ENCODE measurements around the gene ZNF134. TPM values are rescaled to one million over a fixed set of nuclear protein-coding genes. Genes with fewer than 3 reads are reported as not detected.
A peak's percentile ranks its signal among the peaks of the same experiment; 100 is the strongest.

Gene ZNF134
- polyA plus RNA-seq, 3 donors, result 2.2 to 5.4 (median 3.3) TPM

- H3K27ac Mint-ChIP-seq, result no peak overlapping the region
- no peaks in the 10 kb centered on the region for H4K20me1 ChIP-seq (ENCODE audit: insufficient read depth, low read length)
- peaks cover 4 to 20% (median 5%) of the 10 kb centered on the region in 3 donors for H3K27me3 Mint-ChIP-seq (ENCODE audit: low read depth in 3 of 3)
- no peaks in the 10 kb centered on the region for H3K4me1 Mint-ChIP-seq
- no peak overlapping the region for H3K4me2 ChIP-seq (replicated peaks; ENCODE audit: extremely low read depth, low read length, poor library complexity, severe bottlenecking)
- H3K9me3 ChIP-seq (replicated peaks in 1 of 2; ENCODE audit: control insufficient read depth in 1 of 2, insufficient read depth in 1 of 2, low read length in 2 of 2), result peaks cover 47 to 53% of the 10 kb centered on the region in 2 donors
- no peak overlapping the region for H3K9ac ChIP-seq (ENCODE audit: insufficient read depth, low read length, poor library complexity, severe bottlenecking)
- H3K27ac ChIP-seq (ENCODE audit: low read depth in 1 of 2, low read length in 2 of 2), result no peak overlapping the region
- intact Hi-C loops (cut with micrococcal nuclease), result no loop called here
- no peak overlapping the region for H2AFZ ChIP-seq (ENCODE audit: insufficient read depth, low read depth, low read length, poor library complexity, severe bottlenecking)
- no peaks in the 10 kb centered on the region for H3K79me2 ChIP-seq (ENCODE audit: insufficient read depth, low read length)
- H3K27me3 ChIP-seq (ENCODE audit: control insufficient read depth in 2 of 2, insufficient read depth in 2 of 2, low read length in 2 of 2), result peaks cover 3 to 11% of the 10 kb centered on the region in 2 donors
- DNase-seq, result no peak
- H3K9me3 Mint-ChIP-seq, result peaks cover 37 to 68% (median 45%) of the 10 kb centered on the region in 7 donors
- H3K4me1 ChIP-seq (ENCODE audit: control insufficient read depth in 1 of 2, insufficient read depth in 2 of 2, low read length in 2 of 2), result no peaks in the 10 kb centered on the region
- TF ChIP-seq CTCF (IDR thresholded peaks at IDR 0.05), result no peak
- H3K4me3 Mint-ChIP-seq, result no peak overlapping the region
- no peak overlapping the region for H3K4me3 ChIP-seq (replicated peaks in 1 of 3; ENCODE audit: low read depth in 2 of 3, low read length in 3 of 3)
- no peaks in the 10 kb centered on the region for H3K36me3 Mint-ChIP-seq
- WGBS (ENCODE audit: insufficient coverage), result no CpG with 5 or more reads among the region's 1 CpG
- no peaks in the 10 kb centered on the region for H3K36me3 ChIP-seq (replicated peaks in 1 of 2; ENCODE audit: control insufficient read depth in 1 of 2, insufficient read depth in 2 of 2, low read length in 2 of 2)
These were observed 42.3 kb downstream of the ZNF134 start for GRCh38 chr19:57656346-57656745.

- H3K9me3 Mint-ChIP-seq, result peaks cover 2 to 40% (median 21%) of the 10 kb centered on the region in 7 donors
- H2AFZ ChIP-seq (ENCODE audit: insufficient read depth, low read depth, low read length, poor library complexity, severe bottlenecking), result peak overlapping the region; percentile 42
- H3K27me3 Mint-ChIP-seq (ENCODE audit: low read depth in 3 of 3), result peaks cover 37 to 63% (median 39%) of the 10 kb centered on the region in 3 donors
- no peak overlapping the region for H3K27ac Mint-ChIP-seq
- TF ChIP-seq CTCF (IDR thresholded peaks at IDR 0.05), result no peak
- H3K9me3 ChIP-seq (replicated peaks in 1 of 2; ENCODE audit: control insufficient read depth in 1 of 2, insufficient read depth in 1 of 2, low read length in 2 of 2), result peaks cover 8 to 18% of the 10 kb centered on the region in 2 donors
- H3K27ac ChIP-seq (ENCODE audit: low read depth in 1 of 2, low read length in 2 of 2), result no peak overlapping the region
- no peaks in the 10 kb centered on the region for H3K36me3 ChIP-seq (replicated peaks in 1 of 2; ENCODE audit: control insufficient read depth in 1 of 2, insufficient read depth in 2 of 2, low read length in 2 of 2)
- peak overlapping the region; percentile 48 to 90 for H3K4me3 Mint-ChIP-seq
- H3K36me3 Mint-ChIP-seq, result no peaks in the 10 kb centered on the region
- H3K79me2 ChIP-seq (ENCODE audit: insufficient read depth, low read length), result no peaks in the 10 kb centered on the region
- peak overlapping the region; percentile 58 for H3K4me2 ChIP-seq (replicated peaks; ENCODE audit: extremely low read depth, low read length, poor library complexity, severe bottlenecking)
- peak overlapping the region in 1 of 3 experiments; percentile 51 for H3K4me3 ChIP-seq (replicated peaks in 1 of 3; ENCODE audit: low read depth in 2 of 3, low read length in 3 of 3)
- no peak for DNase-seq
- intact Hi-C loops (cut with micrococcal nuclease), result no loop called here
- peaks cover 0 to 7% of the 10 kb centered on the region in 2 donors for H3K4me1 ChIP-seq (ENCODE audit: control insufficient read depth in 1 of 2, insufficient read depth in 2 of 2, low read length in 2 of 2)
- WGBS (ENCODE audit: insufficient coverage), result 3% methylated on average over 61 of the region's 64 CpGs
- H3K9ac ChIP-seq (ENCODE audit: insufficient read depth, low read length, poor library complexity, severe bottlenecking), result peak overlapping the region; percentile 8
- H4K20me1 ChIP-seq (ENCODE audit: insufficient read depth, low read length), result no peaks in the 10 kb centered on the region
- H3K4me1 Mint-ChIP-seq, result peaks cover 11% of the 10 kb centered on the region
- peaks cover 17 to 48% of the 10 kb centered on the region in 2 donors for H3K27me3 ChIP-seq (ENCODE audit: control insufficient read depth in 2 of 2, insufficient read depth in 2 of 2, low read length in 2 of 2)
These were observed 50.5 kb downstream of the ZNF134 start for GRCh38 chr19:57664269-57665127.

Data from CD14-positive monocyte (primary cell).